NCI-H146 treated with DMSO at 0.1 percent for 48 hours (cell line): ENCODE results near the gene APOM.

Experiments used
- DNase-seq: peaks from one replicate; lab custom pipeline; 2025; ENCODE audit not compliant: unreplicated experiment; lab: John Stamatoyannopoulos, UW

APOM gene

GRCh38 chr6:31655349-31656237, at the start of gene APOM:
Gene APOM, plus strand, starts transcription at chr6:31655894. Its CDS starts 73 bp downstream, at chr6:31655967.
- DNase-seq, result no peak

DNA sequence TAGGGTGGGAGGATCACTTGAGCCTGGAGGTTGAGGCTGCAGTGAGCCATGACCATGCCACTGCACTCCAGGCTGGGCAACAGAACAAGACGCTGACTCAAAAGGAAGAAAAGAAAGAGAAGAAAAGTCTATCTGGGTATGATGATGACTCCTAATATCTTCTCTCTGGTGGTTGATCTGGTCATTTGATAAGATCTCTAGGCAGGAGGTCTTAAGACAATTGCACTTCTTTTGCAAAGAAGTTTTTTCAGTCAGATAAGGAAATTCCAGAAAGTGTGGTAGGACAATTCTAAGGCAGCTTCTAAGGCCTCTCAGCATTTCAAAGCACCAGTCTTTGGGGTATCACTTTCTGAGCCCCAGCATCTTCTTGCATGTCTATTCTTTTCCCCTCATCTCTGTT, 48.4 kb upstream of the APOM start:
- DNase-seq, result no peak

DNA sequence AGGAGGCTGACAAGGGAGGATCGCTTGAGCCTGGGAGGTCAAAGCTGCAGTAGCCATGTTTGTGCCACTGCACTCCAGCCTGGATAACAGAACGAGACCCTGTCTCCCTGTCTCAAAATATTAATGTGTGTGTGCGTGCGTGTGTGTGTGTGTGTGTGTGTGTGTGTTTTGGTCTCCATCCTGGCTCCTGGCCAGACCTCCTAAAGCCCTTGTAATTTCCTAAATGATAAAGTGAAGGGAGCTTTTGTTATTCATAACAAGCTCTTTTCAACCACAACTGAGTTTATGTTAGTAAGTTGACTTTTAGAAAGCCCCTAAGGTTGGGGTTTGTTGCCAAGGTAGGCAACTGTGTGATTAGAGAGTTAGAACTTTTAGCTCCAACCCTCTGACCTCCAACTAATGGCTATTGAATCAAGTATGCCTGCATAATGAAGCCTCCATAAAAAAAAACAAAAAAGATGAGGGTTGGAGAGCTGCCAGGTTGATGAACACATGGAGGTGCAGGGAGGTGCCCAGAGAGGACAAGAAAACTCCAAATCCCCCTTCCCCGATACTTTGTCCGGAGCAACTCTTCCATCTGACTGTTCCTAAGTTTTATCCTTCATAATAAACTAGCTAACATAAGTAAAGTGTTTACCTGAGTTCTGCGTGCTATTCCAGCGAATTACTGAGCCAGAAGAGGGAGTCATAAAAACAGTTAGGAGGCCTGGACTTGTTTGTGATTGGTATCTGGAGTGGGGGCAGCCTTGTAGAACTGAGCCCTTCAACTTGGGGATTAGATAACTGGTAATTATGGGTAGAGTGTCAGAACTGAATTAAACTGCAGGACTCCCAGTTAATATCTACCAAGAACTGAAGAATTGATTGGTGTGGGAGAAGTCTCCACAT, 45.9 kb upstream of the APOM start:
- peak; percentile 68 for DNase-seq

GRCh38 chr6:31610968-31611367, 44.7 kb upstream of the APOM start:
- DNase-seq, result no peak

DNA sequence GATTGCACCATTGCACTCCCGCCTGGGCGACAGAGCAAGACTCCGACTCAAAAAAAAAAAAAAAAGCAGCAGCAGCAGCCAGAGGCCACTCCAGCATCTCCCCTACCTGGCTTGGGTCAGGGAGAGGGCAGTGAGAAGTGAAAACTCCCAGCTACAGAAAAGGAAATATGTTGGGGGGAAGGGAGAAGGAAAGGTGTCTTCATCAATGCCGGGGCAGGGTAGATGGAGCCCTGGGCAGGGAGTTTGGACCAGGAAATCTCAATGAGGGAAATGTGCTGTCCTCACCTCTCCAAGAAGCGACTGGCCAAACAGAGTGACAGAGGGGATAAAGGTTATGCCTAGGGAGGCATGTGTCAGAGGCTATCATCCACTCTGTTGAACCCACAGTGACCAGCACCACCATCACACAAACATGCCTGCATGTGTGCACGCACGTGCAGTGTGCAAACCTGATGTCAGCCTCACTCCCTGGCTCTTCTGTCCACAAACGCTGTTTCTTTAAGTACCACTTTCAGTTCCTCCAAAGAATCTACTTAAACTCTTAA, 41.5 kb upstream of the APOM start:
- DNase-seq, result no peak

GRCh38 chr6:31614684-31615578, 40.8 kb upstream of the APOM start, which contains the start of gene AIF1:
Gene AIF1, plus strand, starts transcription at chr6:31615234. Its CDS starts 96 bp downstream, at chr6:31615330.
- no peak for DNase-seq

GRCh38 chr6:31615748-31616147, 39.9 kb upstream of the APOM start:
- DNase-seq, result no peak

GRCh38 chr6:31617010-31617409, 38.7 kb upstream of the APOM start:
- no peak for DNase-seq

DNA sequence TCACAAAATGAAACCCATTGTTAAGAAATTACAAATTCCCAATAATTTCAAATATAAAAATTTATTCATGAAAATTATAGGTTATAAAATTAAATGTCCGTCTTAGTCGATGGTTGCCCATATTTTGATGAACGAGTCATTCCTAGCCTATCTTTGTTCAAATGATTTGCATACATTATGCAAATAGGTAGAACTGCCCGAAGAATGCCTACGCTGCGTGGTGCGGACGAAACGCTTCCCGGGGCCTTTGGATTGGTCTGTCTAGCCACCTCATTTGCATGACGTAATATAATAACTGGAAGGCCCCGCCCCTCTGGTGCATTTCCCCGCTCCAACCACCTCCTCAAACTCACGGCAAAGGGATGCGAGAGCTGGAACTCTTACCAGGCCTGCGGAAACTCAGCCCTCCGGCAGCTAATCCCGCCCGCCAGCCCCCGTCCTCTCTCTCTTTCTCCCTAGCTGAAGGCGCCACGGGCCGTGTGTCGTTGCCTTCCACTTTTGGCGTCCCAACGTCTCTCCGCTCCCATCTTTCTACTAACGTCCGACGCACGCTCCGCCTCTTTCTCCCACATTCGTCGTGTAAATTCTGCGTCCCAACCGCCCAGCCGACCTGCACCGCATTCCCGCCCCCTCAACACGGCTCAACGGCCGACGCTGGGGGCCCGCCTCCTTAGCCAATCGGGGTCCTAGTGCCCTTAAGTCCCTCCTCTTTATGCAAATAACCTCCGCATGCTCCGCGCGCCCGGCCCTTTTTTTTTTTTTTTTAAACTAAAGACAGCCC, 35.7 kb upstream of the APOM start:
- DNase-seq, result peak; percentile 97

DNA sequence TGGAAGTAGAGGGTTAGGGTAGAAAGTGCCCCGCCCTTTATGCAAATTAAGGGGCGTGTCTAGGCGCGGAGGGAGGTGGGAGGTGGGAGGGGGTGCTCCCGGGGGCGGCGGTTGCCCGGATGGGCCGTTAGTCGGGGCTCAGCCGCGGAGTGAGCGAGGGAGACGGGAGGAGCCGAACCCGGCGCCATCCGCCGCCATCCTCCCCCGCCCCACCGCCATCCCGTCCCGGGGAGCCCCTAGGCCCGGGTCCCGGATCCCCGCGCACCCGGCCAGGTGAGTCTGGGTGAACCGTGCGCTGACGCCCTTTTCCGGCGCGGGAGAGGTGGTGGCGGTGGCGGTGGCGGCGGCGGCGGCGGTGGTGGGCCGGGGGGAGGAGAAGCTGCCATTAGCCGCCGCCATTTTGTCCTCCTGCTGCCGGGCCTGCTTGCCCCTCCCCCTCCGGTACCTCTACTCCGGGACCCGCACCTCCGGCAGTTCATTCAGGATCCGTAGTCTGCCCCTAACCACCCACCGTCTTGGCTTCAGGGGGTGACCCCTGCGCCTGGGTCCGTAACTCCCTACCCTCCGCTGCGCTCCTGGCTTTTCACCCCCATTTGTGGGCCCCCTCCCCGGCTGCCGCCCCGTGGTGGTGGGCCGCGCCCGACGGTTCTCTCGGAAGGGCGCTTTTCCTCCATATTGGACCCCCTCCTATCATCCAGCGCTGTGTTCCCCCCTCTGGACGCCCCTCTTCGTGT, 34.9 kb upstream of the APOM start, which contains the start of gene PRRC2A:
Gene PRRC2A (plus strand): TSS at position 130 of the 734 bp plus-strand sequence. CDS start 2,075 bp downstream, outside the sequence.
- DNase-seq, result peak; percentile 42

- peak; percentile 5 for DNase-seq
Observed at GRCh38 chr6:31621320-31621939, 34.3 kb upstream of the APOM start.

DNA sequence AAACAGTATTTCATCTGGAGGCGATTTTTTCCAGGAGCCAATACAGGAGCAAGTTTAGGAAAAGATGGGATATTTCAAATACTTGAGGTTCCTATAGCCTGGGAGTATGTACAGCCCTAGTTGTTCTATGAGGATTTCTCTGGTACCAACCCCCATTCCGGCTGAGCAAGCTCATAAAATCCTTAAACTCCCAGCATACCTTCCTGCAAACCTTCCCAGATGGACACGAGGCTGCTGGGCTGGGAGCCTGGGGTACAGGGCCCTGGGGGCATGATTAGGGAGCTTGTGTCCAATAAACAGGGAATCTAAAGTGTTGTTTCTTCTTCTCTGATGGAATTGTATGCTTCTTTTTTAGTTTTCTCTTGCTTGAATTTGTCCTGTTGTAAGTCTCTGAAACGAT, 33.7 kb upstream of the APOM start:
- no peak for DNase-seq

- DNase-seq, result no peak
Observed at GRCh38 chr6:31622684-31623091, 33.0 kb upstream of the APOM start.

- DNase-seq, result no peak
Observed at GRCh38 chr6:31624070-31624469, 31.6 kb upstream of the APOM start.

DNA sequence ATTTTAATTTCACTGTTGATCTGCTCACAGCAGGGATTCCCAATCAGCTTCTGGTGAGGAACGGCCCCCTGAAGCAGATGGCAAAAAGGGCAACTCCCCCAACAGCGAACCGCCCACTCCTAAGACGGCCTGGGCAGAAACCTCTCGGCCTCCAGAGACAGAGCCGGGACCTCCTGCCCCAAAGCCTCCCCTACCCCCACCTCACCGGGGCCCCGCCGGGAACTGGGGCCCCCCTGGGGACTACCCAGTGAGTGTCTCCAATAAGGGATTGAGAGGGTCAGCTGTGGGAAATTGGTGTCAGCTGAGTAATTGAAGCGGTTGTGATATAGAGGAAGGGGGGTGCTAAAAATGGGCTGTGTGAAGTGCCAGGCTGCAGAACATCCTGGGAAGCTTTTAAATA, 28.7 kb upstream of the APOM start:
- no peak for DNase-seq

DNA sequence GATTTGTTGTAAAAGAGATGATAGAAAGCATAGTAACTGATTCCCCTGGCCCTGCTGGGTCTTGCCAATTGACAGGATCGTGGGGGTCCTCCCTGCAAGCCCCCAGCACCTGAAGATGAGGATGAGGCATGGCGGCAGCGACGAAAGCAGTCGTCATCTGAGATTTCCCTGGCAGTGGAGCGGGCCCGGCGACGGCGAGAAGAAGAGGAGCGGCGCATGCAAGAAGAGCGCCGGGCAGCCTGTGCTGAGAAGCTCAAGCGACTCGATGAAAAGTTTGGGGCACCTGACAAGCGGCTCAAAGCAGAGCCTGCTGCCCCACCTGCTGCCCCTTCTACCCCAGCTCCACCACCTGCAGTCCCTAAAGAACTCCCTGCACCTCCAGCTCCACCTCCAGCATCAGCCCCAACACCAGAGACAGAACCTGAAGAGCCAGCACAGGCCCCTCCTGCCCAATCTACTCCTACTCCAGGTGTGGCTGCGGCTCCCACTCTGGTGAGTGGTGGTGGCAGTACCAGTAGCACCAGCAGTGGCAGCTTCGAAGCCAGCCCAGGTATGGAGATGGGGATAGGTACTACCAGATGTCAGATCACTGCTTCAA, 27.9 kb upstream of the APOM start:
- no peak for DNase-seq

GRCh38 chr6:31629014-31629413, 26.7 kb upstream of the APOM start:
- no peak for DNase-seq
